Fibroblast of the conjunctiva (primary cell): ENCODE results near the gene PPP2R5A.
A peak's percentile ranks its signal among the peaks of the same experiment; 100 is the strongest.
"Not testable (repeated sequence)": the region's sequence is repeated elsewhere in the genome, so short reads cannot be mapped to it uniquely, and the experiment has no call there.

Experiments
- DNase-seq: peaks from one replicate; pipeline ENCODE4 v3.0.0-alpha.2; 2010; ENCODE audit warnings: low read depth

PPP2R5A gene

DNA sequence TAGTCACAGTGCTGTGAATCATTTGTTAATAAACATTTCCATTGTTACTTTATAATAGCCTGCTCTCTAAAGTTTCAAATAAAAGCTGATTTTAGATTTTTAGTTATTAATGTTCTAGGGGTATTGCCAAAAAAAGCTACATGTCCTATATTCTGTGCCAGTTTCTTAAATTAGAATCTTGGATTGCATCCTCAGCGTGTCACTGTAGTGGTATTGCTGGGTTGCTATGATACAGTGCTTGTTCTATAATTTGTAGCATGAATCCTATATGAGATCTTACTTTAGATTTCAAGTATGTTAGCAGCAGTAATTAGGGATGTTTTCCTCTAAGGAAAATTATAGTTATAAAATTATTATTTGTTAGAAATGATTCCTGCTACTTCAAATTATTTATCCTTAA lies 16.4 kb downstream of the PPP2R5A start:
- peak; percentile 60 for DNase-seq

DNA sequence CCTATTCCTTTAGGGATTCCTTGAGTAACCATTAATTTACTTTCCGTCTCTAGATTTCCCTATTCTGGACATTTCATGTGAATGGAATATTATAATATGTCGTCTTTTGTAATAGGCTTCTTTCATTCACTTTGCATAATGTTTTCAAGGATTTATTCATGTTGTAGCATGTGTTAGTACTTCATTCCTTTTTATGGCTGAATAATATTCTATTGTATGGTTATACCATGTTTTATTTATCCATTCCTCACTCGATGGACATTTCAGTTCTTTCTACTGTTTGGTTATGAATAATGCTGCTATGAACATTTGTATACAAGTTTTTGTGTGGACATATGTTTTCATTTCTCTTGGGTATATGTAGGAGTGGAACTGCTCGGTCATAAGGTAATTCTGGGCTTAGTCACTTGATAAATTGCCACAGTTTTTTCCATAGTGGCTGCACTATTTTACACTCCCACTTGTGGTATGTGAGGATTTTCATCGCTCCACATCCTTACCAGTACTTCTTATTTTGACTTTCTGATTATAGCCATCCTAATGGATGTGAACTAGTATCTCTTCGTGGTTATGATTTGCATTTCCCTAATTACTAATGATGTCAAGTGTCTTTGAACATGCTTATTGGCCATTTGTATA lies 17.7 kb downstream of the PPP2R5A start:
- DNase-seq: no peak

DNA sequence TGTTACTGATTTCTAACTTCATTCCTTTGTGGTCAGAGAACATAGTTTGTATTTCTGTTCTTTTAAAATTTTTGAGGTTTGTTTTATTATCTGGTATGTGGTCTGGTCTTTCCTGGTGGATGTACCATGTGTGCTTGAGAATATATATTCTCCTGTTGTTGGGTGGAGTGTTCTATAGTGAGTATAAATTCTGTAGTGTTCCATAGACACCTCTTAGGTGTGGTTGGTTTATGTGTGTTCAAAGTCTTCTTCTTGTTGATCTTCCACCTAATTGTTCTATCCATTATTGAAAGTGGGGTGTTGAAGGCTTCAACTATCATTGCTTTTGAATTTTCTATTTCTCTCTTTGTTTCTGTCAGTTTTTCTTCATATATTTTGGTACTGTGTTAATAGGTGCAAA lies 20.1 kb downstream of the PPP2R5A start:
- DNase-seq: no peak

DNA sequence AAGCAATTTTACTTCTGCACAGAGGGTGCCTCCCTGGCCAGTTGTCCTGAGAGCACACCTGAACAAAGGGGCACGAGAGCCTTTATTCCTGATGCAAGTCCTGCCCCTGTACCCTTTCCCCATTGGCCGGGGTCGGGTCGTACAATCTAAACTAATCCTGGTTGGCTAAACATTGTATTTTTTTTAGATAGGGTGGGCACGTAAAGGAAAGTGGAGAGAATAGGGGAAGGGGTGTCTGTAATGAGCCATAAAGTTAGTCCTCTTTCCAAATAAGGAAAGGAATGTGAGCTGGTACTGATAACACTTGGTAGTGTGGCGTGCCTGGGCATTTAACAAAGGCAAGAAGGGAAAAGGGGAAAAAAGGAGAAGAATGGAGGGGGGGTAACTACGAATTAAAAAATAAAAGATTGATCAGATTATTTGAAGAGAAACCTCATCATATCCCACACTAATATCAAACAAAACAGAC lies 20.8 kb downstream of the PPP2R5A start:
- not testable (repeated sequence) for DNase-seq

DNA sequence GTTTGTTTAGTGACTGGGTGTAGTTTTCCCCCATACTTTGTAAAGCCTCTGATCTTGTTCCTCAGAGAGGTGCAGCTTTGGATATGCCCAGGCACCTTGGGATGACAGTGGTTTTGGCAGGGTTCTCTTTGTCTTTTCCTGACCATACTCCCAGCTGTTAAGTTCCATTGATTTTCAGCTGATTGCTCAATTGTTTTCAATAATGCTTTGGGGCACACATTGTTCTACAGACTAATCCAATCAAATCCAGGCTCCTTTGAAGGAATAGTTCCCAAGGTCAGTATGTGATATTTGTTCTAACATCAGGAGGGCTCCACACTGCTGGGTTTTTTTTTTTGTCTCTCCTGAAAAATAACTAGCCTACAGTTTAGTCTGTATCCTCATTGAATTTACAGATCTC lies 24.8 kb downstream of the PPP2R5A start:
- DNase-seq: no peak

DNA sequence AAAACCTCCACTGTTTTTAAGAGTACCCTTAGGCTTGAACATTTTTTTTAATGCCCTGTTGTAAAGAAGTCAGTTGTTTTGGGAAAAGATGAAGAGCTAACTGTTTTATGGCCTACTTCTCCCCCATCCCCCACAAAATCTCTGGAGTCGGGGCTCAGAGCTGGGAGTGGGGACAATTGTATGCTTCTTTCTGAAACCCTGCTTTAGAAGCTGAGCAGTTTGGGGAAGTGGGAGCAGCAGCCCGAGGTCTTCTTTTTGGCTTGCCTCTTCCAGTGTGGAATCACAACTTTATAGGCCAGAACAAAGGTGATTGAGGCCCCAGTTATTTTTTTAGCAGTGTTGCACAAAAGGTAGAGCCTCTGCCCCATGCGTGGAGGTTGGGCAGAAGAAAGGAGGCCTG lies 25.2 kb downstream of the PPP2R5A start:
- DNase-seq: no peak

DNA sequence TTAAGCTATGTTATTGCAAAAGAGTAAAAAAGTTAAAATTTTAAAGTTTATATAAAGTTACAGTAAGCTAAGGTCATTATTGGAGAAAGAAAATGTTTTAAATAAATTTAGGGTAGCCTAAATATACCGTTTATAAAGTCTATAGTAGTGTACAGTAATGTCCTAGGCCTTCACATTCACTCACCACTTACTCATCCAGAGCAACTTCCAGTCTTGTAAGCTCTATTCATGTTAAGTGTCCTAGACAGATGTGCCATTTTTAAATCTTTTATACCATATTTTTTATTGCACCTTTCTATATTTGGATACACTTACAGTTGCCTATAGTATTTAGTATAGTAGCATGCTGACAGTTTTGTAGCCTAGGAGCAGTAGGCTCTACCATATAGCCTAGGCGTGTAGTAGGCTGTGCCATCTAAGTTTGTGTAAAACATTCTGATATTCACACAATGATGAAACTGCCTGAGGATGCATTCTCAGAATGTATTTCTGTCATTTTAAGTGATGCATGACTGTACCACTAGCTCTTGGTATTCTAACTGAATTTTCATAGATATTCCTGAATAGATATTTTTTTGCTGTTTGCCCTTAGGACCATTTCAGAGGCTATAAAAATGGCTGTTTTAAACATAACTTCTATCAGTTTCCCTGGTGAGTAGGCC lies 26.8 kb downstream of the PPP2R5A start:
- DNase-seq: no peak

DNA sequence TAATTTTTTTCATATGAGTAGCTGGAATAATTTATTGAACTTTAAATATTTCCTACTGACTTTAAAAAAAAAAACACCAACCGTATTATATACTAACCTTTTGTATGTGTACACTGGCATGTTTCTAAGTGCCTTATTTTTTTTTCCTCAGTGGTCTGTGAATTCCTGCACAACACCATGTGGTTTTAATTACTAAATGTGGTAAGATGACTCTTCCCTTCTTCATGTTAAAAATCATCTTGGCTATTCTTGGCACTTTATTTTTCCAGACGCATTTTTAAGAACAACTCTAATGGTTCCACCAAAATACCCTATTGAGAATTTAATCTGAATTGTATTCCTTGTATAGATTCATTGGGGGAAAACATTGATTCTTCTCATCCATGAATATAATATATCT lies 28.4 kb downstream of the PPP2R5A start:
- peak; percentile 65 for DNase-seq

DNA sequence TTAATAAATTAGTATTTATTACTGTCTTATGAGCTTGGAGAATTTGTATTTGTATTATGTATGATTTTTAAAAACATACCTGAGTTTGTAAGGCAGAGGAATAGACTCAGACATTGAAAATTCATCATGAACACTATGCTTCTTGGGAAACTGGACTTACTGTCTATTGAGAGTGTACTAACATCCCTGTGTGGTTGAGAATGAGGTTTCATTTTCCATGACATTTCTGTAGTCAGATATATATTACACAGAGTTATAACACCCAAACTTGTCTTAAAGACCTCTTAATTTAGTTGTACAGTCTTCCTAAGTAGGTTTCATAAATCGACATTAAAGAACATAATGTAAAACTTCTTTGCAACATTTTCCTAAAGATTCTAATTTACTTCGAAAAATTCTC lies 30.0 kb downstream of the PPP2R5A start:
- no peak for DNase-seq

DNA sequence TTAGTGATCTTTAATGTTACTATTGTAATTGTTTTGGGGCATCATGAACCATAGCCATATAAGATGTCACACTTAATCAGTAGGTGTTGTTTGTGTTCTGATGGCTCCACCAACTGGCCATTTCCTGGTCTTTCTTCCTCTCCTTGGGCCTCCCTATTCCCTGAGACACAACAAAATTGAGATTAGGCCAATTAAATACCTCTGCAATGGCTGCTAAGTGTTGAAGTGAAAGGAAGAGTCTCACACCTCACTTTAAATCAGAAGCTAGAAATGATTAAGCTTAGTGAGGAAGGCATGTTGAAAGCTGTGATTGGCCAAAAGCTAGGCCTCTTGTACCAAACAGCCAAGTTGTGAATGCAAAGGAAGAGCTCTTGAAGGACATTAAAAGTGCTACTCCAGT lies 30.7 kb downstream of the PPP2R5A start:
- no peak for DNase-seq

DNA sequence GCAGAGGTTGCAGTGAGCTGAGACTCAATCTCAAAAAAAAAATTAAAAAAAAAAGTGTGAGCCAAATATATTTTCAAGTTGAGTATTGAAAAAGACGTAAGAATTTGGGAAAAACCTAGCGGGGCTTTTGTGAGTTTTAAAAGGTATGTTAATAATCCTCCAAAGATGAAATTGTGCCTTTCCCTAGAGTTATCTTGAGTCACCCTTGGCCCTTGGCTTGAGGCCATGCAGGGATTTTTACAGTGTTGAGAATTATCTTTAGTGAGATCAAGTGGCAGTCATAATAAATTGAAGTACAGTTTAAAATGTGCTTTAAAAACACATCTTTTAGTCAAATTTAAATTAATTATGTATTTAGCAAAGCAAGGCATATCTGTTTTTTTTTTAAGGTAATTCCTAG lies 32.7 kb downstream of the PPP2R5A start:
- no peak for DNase-seq

DNA sequence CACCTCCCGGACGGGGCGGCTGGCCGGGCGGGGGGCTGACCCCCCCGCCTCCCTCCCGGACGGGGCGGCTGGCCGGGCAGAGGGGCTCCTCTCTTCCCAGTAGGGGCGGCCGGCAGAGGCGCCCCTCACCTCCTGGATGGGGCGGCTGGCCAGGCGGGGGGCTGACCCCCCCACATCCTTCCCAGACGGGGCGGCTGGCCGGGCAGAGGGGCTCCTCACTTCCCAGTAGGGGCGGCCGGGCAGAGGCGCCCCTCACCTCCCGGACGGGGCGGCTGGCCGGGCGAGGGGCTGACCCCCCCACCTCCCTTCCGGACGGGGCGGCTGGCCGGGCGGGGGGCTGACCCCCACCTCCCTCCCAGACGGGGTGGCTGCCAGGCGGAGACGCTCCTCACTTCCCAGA lies 35.8 kb downstream of the PPP2R5A start:
- not testable (repeated sequence) for DNase-seq

DNA sequence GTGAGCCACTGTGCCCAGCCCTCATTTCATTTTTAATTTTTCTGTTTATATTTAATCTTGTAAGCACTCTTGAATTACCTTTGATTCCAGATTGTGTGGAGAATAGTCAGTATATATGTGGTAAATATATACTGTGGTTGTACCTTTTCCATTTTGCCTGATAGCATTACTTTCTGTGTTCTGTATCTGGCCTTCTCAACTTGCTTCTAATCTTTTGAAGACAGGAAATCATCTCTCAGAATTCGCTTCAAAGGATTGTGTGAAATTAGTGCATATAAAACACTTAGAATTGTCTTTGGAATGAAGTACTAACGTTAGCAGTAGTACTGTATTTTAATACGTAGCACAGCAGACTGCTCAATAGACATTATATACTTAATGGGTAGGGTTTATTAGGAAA lies 37.9 kb downstream of the PPP2R5A start:
- DNase-seq: no peak

DNA sequence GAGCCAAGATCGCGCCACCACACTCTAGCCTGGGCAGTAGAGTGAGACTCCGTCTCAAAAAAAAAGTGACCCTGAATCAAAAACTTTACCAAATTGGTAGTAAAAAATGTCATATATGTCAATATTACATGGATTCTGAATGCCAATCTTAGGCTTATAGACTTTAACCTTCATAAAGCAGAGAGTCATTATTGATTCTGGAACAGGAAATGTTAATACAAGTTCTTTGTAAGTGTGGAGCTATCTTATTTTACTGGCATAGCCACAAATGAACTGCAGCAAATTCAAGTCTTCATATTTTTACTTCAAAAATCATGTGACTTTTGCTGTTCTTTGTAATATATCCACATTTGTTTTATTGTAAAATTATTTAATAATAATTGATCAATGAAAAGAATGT lies 41.3 kb downstream of the PPP2R5A start:
- DNase-seq: no peak

DNA sequence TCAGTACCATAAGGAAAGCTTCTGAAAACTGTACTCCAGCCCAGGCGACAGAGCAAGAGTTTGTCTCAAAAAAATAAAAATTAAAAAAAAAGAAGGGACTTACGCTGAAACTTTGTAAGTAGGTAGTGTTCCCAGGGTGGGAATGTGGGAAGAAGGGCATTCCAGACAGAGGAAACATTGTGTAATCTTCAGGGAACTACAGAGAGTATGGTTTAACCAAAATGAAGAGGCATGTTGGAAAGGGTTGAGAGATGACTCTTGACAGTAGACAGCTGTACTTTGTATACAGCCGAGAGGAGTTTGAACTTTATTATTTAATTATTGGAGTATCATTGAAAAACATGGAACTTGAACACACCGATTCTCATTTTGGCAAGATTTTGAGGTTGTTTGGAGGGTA lies 43.0 kb downstream of the PPP2R5A start:
- DNase-seq: no peak

DNA sequence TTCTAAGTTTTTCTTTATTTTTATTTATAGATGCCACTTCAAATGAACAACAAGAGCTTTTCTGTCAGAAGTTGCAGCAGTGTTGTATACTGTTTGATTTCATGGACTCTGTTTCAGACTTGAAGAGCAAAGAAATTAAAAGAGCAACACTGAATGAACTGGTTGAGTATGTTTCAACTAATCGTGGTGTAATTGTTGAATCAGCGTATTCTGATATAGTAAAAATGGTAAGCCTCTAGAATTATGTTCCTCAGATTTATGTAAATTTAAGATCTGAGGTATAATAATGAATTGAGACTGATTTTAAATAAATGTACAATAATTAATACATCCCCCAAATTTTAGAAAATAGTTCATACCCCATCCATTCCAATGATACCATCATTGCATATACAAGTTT lies 43.9 kb downstream of the PPP2R5A start:
- no peak for DNase-seq

DNA sequence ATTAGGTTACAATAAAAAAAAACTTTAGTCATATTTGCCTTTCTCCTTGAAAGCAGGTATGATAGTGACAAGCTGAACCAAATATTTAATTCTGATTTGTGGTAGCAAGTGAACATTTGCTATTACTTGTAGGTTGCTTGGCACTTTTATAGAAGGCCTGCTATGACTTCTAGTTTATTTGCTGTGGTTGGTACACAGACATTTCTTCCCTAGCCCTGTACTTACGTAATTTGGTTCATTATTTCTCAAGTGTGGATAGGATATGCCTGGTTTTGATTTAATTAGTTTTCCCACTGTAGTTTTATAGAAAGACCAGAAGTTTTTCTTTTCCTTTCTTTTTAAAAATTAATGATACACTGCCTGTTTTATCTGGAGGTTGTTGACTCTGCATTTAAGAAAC lies 55.9 kb downstream of the PPP2R5A start:
- DNase-seq: no peak

DNA sequence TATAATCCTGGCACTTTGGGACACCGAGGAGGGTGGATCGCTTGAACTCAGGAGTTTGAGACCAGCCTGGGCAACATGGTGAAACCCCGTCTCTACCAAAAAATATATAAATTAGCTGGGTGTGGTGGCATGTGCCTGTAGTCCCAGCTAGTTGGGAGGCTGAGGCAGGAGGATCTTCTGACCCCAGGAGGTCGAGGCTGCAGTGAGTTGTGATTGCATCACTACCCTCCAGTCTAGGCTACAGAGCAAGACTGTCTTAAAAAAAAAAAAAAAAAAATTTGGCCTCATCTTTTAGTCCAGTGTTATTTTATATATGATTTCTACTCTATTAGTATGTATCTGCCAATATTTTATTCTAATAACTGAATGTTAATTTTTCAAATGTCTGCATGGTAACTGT lies 59.7 kb downstream of the PPP2R5A start:
- DNase-seq: no peak

DNA sequence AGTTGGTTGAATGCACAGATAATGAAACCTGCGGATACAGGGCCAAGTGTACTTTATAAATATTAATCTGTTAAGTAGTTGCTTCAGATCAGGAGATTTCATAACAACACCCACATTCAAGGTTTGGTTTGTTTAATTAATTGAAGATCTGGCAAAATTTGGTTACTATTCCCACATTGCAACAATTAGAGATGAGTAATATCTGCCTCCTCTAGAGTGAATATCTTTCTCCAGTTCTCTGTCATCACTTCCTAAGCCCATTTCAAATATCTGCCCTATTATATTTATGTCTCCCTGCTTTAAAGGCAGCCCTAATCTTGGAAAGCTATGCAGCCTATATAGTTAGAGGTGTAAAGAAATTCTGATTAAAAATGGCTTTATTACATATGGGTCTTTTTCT lies 61.4 kb downstream of the PPP2R5A start:
- no peak for DNase-seq

DNA sequence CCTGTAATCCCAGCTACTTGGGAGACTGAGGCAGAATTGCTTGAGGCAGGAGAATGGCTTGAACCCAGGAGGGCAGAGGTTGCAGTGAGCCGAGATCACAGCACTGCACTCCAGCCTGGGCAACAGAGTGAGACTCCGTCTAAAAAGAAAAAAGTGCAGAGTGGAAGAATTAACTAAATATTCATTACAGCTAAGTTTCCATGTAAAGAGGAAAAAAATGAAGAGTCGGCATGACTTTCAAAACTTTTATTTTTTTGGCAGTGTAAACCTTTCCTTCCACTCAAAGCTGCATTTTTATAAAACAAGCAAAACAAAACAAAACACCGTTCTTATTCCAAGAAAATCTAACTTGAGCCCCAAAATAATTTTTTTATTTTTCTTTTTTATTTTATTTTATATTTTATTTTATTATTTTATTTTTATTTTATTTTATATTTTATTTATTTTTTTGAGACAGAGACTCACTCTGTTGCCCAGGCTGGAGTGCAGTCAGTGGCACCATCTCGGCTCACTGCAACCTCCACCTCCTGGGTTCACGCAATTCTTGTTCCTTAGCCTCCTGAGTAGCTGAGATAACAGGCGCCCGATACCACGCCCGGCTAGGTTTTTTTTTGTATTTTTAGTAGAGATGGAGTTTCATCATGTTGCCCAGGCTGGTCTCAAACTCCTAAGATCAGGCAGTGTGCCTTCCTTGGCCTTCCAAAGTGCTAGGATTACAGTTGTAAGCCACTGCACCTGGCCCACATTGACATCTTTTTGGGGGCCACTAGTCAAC lies 66.6 kb downstream of the PPP2R5A start:
- no peak for DNase-seq

DNA sequence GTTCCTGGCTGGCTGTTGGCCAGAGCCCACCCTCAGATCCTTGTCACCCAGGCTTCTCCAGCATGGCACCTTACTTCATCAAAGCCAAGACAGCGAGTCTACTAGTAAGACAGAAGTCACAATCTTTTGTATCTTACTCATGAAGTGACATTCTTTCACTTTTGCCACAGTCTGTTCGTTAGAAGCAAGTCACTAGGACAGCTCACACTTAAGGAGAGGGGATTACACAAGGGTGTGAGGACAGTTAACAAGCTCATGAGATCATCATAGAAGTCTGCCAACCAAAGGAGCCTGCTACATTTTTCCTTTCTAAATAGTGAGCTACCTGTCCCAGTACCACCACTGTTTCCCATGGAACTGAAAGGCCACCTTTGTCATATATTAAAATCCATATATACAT lies 68.0 kb downstream of the PPP2R5A start:
- no peak for DNase-seq

DNA sequence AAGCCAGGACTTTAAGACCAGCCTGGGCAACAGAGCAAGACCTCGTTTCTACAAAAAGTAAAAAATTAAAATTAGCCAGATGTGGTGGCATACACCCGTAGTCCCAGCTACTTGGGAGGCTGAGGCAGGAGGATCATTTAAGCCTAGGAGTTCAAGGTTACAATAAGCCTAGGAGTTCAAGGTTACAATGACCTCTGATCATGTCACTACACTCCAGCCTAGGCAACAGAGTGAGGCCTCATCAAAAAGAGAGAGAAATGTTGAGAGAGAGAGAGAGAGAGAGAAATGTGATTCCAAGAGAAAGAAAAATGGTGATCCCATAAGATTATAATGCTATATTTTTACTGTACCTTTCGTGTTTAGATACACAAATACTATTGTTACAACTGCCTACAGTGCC lies 69.3 kb downstream of the PPP2R5A start:
- no peak for DNase-seq

DNA sequence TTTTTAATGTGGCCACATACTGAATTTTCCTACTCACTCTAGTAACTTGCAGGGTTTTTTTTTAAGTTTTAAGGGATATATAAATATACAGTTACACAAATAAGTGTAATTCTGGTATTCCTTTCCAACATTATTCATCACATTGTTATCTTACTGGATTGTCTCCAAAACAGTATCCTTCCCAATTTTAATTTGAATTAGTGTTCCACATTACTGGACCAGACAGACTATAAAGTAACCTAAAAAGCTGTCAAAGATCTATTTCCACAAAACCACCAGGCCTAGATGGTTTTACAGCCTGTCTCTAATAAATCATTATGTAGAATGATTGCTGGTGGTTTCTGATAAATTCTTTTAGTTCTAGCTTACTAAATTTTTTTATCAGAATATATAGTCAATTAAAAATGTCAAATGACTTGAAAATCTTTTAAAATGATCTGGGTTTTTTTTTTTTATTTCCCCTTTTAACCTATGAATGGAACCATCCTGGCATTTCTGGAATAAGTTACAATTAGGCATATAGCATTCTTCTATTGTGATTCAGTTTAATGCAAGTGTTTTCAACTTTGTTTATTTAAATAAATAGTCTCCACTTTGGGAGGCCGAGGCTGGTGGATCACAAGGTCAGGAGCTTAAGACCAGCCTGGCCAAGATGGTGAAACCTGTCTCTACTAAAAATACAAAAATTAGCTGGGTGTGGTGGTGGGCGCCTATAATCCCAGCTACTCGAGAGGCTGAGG lies 70.2 kb downstream of the PPP2R5A start:
- DNase-seq: no peak
